NCI-H460 (cell line): ENCODE measurements around the gene COPS6. TPM values are rescaled to one million over a fixed set of nuclear protein-coding genes. Genes with fewer than 3 reads are reported as not detected.

Experiments used
- DNase-seq: peaks from one replicate; pipeline ENCODE4 v3.0.0-alpha.2; 2016; ENCODE audit warnings: low read depth; ENCODE audit errors: extremely low read depth
- total RNA-seq: library from RNA; depleted of rRNA; stranded (reverse); fragments of >200 nt; shearing (Covaris generic); gene quantifications from 2 replicates; pipeline ENCODE4 v1.2.3, GENCODE V29; 2014

COPS6 gene
- total RNA-seq, 1 experiment from 2014 or later = 73.8 TPM

- DNase-seq = peak; percentile 99
Measured at GRCh38 chr7:100101016-100101862, 12.5 kb downstream of the COPS6 start, which contains the start of the genes AP4M1 and MCM7. AP4M1 (plus strand) TSS chr7:100101643; CDS start chr7:100101715, 72 bp downstream. MCM7 (minus strand) TSS chr7:100101397; CDS start chr7:100101294, 103 bp downstream.

- DNase-seq = no peak
Measured at GRCh38 chr7:100102950-100103840, 14.4 kb downstream of the COPS6 start.

- no peak for DNase-seq
Measured at GRCh38 chr7:100105534-100105933, 16.8 kb downstream of the COPS6 start.

GRCh38 chr7:100106633-100107032 is 17.9 kb downstream of the COPS6 start:
- DNase-seq = no peak

- DNase-seq = no peak
Measured at GRCh38 chr7:100107125-100107737, 18.5 kb downstream of the COPS6 start.

GRCh38 chr7:100107890-100108289 is 19.1 kb downstream of the COPS6 start:
- no peak for DNase-seq

- DNase-seq = no peak
Measured at GRCh38 chr7:100109521-100110163, 20.9 kb downstream of the COPS6 start.

- no peak for DNase-seq
Measured at GRCh38 chr7:100111156-100111555, 22.4 kb downstream of the COPS6 start.

GRCh38 chr7:100111914-100112313 is 23.1 kb downstream of the COPS6 start:
- DNase-seq = no peak

GRCh38 chr7:100115026-100115425 is 26.3 kb downstream of the COPS6 start:
- DNase-seq = no peak

- no peak for DNase-seq
Measured at GRCh38 chr7:100118388-100119071, 29.8 kb downstream of the COPS6 start.

- DNase-seq = peak; percentile 95
Measured at GRCh38 chr7:100119072-100119969, 30.6 kb downstream of the COPS6 start, which contains the start of the genes CNPY4 and TAF6. CNPY4 (plus strand) TSS chr7:100119634; CDS start chr7:100119745, 111 bp downstream. TAF6 (minus strand) TSS chr7:100119358; CDS start chr7:100114209, 5,149 bp downstream.

GRCh38 chr7:100119970-100120732 is 31.4 kb downstream of the COPS6 start:
- peak; percentile 48 for DNase-seq

GRCh38 chr7:100120733-100121036 is 31.9 kb downstream of the COPS6 start:
- DNase-seq = no peak

GRCh38 chr7:100122067-100122466 is 33.3 kb downstream of the COPS6 start:
- DNase-seq = no peak

GRCh38 chr7:100122568-100122967 is 33.8 kb downstream of the COPS6 start:
- DNase-seq = no peak

GRCh38 chr7:100124301-100125230 is 35.8 kb downstream of the COPS6 start:
- DNase-seq = no peak
